T-helper 2 cell treated with Interferon-gamma antibody and Interleukin-4, amounts not matched to agents 100 ng/mL and 5 ng/mL, for 36 hours (primary cell): ENCODE data around the gene TRIM60. TPM values are rescaled to one million over a fixed set of nuclear protein-coding genes. Genes with fewer than 3 reads are reported as not detected.
"Not testable (repeated sequence)": the region's sequence is repeated elsewhere in the genome, so short reads cannot be mapped to it uniquely, and the experiment has no call there.

Experiments
- intact Hi-C: fragments of 100-400 bp; cut with micrococcal nuclease; formaldehyde crosslinking; loops from one replicate; pipeline ENCODE4 v1.15.1; 2023
- total RNA-seq: library from RNA; stranded (reverse); gene quantifications from 2 replicates; pipeline ENCODE4 v1.2.3, GENCODE V29; 2022

Gene TRIM60
- not detected in 2 replicates for total RNA-seq

GRCh38 chr4:165031436-165032211 is at the start of gene TRIM60:
Gene TRIM60 (plus strand): TSS chr4:165031999. CDS start chr4:165040073, 8,074 bp downstream.
- intact Hi-C loops = no loop called here

- intact Hi-C loops = no loop called here
Observed at GRCh38 chr4:164989471-164989870, 42.3 kb upstream of the TRIM60 start.

- intact Hi-C loops = not testable (repeated sequence)
Observed at GRCh38 chr4:164990786-164991185, 41.0 kb upstream of the TRIM60 start.

GRCh38 chr4:164996123-164996522 is 35.7 kb upstream of the TRIM60 start:
- intact Hi-C loops = not testable (repeated sequence)

GRCh38 chr4:164997324-164997723 is 34.5 kb upstream of the TRIM60 start:
- intact Hi-C loops = no loop called here

GRCh38 chr4:164997941-164998340 is 33.9 kb upstream of the TRIM60 start:
- intact Hi-C loops = no loop called here

GRCh38 chr4:164998526-164999080 is 33.2 kb upstream of the TRIM60 start:
- intact Hi-C loops = not testable (repeated sequence)

- intact Hi-C loops = not testable (repeated sequence)
Observed at GRCh38 chr4:165001957-165002356, 29.8 kb upstream of the TRIM60 start.

- intact Hi-C loops = no loop called here
Observed at GRCh38 chr4:165005352-165005925, 26.4 kb upstream of the TRIM60 start.

- intact Hi-C loops = no loop called here
Observed at GRCh38 chr4:165006456-165006855, 25.3 kb upstream of the TRIM60 start.

GRCh38 chr4:165006886-165007285 is 24.9 kb upstream of the TRIM60 start:
- intact Hi-C loops = no loop called here

GRCh38 chr4:165009493-165010227 is 22.1 kb upstream of the TRIM60 start:
- intact Hi-C loops = no loop called here

- intact Hi-C loops = no loop called here
Observed at GRCh38 chr4:165010487-165010886, 21.3 kb upstream of the TRIM60 start.

- intact Hi-C loops = no loop called here
Observed at GRCh38 chr4:165010991-165011390, 20.8 kb upstream of the TRIM60 start.

- intact Hi-C loops = no loop called here
Observed at GRCh38 chr4:165011403-165011802, 20.4 kb upstream of the TRIM60 start.

GRCh38 chr4:165013691-165014090 is 18.1 kb upstream of the TRIM60 start:
- intact Hi-C loops = no loop called here

- intact Hi-C loops = no loop called here
Observed at GRCh38 chr4:165016971-165017370, 14.8 kb upstream of the TRIM60 start.

GRCh38 chr4:165019995-165020394 is 11.8 kb upstream of the TRIM60 start:
- intact Hi-C loops = not testable (repeated sequence)

- intact Hi-C loops = not testable (repeated sequence)
Observed at GRCh38 chr4:165025782-165026181, 6.0 kb upstream of the TRIM60 start.

- intact Hi-C loops = no loop called here
Observed at GRCh38 chr4:165027762-165028402, 3.9 kb upstream of the TRIM60 start.

- intact Hi-C loops = no loop called here
Observed at GRCh38 chr4:165048170-165048569, 16.4 kb downstream of the TRIM60 start.
